ENCODE results near the gene MBD3L4.
"Not testable (repeated sequence)": the region's sequence is repeated elsewhere in the genome, so short reads cannot be mapped to it uniquely, and the experiment has no call there.

MBD3L4 gene

DNA sequence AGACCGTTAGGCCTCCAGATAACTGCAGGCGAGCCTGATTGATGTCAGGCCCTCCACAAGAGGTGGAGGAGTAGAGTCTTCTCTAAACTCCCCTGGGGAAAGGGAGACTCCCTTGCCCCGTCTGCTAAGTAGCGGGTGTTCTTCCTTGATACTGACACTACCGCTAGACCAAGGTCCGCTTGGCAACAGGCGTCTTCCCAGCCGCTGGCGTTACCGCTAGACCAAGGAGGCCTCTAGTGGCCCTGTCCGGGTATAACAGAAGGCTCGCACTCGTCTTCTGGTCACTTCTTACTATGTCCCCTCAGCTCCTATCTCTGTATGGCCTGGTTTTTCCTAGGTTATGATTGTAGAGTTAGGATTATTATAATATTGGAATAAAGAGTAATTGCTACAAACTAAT is 27.1 kb upstream of the MBD3L4 start:
- not testable (repeated sequence) for H3K4me3 ChIP-seq (ENCODE audit: low read depth in 1 of 2, low read length in 2 of 2); H3K27me3 ChIP-seq (ENCODE audit: control insufficient read depth in 1 of 2, insufficient read depth in 2 of 2, low read length in 2 of 2); H3K9ac ChIP-seq (ENCODE audit: low read length); H3K9me3 ChIP-seq (ENCODE audit: low read length); H3K36me3 ChIP-seq (ENCODE audit: insufficient read depth, low read length); H3K27ac ChIP-seq (ENCODE audit: low read depth, low read length)
- H3K4me1 ChIP-seq (ENCODE audit: insufficient read depth, low read length), result peaks cover 10% of the 10 kb centered on the region

DNA sequence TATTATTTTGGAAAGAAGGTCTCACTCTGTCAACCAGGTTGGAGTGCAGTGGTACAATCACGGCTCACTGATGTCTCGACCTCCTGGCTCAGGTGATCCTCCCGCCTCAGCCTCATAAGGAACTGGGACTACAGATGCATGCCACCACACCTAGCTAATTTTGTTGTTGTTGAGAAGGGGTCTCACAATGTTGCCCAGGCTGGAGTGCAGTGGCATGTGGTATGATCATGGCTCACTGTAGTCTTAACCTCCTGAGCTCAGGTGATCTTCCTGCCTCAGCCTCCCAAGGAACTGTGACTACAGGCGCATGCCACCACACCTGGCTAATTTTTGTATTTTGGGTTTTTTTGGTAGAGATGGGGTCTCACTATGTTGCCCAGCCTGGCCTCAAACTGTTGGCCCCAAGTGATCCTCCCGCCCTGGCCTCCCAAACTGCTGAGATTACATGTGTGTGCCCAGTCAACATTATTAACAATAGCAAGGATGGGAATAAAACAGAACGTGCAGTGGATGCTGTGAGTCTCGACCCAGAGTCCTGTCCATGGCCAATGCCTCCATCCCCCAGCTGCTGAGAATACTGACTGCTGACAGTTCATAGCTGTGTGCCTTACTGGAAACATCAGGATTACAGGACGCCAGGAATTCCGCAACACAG is 23.9 kb upstream of the MBD3L4 start:
- H3K9me3 ChIP-seq (ENCODE audit: low read length), result no peaks in the 10 kb centered on the region
- H3K27ac ChIP-seq (ENCODE audit: low read depth, low read length), result no peak overlapping the region
- H3K4me1 ChIP-seq (ENCODE audit: insufficient read depth, low read length), result no peaks in the 10 kb centered on the region
- no peaks in the 10 kb centered on the region for H3K27me3 ChIP-seq (ENCODE audit: control insufficient read depth in 1 of 2, insufficient read depth in 2 of 2, low read length in 2 of 2)
- no peak overlapping the region for H3K9ac ChIP-seq (ENCODE audit: low read length)
- no peak overlapping the region for H3K4me3 ChIP-seq (ENCODE audit: low read depth in 1 of 2, low read length in 2 of 2)
- H3K36me3 ChIP-seq (ENCODE audit: insufficient read depth, low read length), result no peaks in the 10 kb centered on the region

DNA sequence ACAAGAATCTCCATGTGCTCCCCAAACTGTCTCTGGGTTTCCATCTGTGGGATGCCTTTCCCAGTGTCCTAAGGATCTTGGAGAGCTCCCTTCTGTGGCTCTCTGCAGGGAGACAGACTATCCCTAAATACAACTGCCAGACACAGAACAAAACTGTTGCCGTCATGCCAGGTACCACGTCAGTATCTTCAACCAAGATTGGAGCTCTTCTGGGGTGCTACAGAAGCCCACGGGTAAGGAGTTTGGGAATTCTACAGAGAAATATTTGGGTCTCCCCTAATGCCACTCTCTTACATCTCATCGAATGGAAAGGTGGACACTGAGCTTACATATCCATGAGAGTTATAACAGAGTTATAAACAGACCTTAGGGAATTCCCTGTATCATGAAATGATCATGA is 23.4 kb upstream of the MBD3L4 start:
- H3K9me3 ChIP-seq (ENCODE audit: low read length), result no peaks in the 10 kb centered on the region
- no peaks in the 10 kb centered on the region for H3K36me3 ChIP-seq (ENCODE audit: insufficient read depth, low read length)
- H3K27me3 ChIP-seq (ENCODE audit: control insufficient read depth in 1 of 2, insufficient read depth in 2 of 2, low read length in 2 of 2), result no peaks in the 10 kb centered on the region
- H3K4me1 ChIP-seq (ENCODE audit: insufficient read depth, low read length), result no peaks in the 10 kb centered on the region
- no peak overlapping the region for H3K27ac ChIP-seq (ENCODE audit: low read depth, low read length)
- H3K4me3 ChIP-seq (ENCODE audit: low read depth in 1 of 2, low read length in 2 of 2), result no peak overlapping the region
- no peak overlapping the region for H3K9ac ChIP-seq (ENCODE audit: low read length)

DNA sequence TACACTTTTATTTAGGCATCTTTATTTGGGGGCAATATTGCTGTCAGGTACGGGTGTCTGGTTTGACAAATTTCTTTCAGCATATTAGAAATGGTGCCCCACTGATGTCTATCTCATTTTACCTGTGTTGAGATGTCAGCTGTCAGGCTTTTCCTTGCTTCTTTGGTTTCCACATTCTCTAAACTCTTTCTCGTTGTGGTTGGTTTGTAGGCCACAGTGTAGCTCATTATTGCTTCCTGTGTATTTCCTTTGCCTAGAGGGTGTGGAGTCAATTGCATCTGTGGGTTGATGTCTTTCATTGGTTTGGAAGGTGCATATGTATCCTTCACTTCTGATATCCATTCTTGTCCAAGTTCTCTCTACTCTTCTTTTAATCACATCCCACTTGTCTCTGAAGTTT is 20.0 kb upstream of the MBD3L4 start:
- H3K9ac ChIP-seq (ENCODE audit: low read length); H3K27me3 ChIP-seq (ENCODE audit: control insufficient read depth in 1 of 2, insufficient read depth in 2 of 2, low read length in 2 of 2); H3K9me3 ChIP-seq (ENCODE audit: low read length); H3K36me3 ChIP-seq (ENCODE audit: insufficient read depth, low read length); H3K4me3 ChIP-seq (ENCODE audit: low read depth in 1 of 2, low read length in 2 of 2); H3K4me1 ChIP-seq (ENCODE audit: insufficient read depth, low read length); H3K27ac ChIP-seq (ENCODE audit: low read depth, low read length): not testable (repeated sequence)

DNA sequence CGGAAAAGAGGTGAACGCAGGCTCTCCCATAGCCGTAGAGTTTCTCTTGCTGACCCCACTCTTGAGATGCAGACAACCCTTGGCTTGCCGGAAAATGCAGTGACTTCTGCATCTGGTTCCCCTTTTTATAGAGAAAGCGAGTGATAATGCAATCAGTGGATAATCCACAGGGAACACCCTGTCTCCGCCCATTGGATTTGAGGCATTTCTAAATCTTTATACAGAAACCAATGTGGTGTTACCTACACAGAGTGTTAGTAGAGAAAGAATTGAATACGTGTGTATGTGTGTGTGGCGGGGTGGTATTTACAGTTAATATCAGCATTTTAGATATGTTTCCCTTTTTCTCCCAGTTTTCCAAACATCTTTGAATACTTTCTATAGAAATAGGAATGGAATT is 18.6 kb upstream of the MBD3L4 start, which contains the start of gene MBD3L3:
Gene MBD3L3, minus strand, starts transcription at position 101 of the 400 bp plus-strand sequence. Its CDS starts 71 bp downstream, at position 30.
- not testable (repeated sequence) for H3K9me3 ChIP-seq (ENCODE audit: low read length); H3K4me1 ChIP-seq (ENCODE audit: insufficient read depth, low read length); H3K36me3 ChIP-seq (ENCODE audit: insufficient read depth, low read length); H3K9ac ChIP-seq (ENCODE audit: low read length); H3K27me3 ChIP-seq (ENCODE audit: control insufficient read depth in 1 of 2, insufficient read depth in 2 of 2, low read length in 2 of 2); H3K27ac ChIP-seq (ENCODE audit: low read depth, low read length); H3K4me3 ChIP-seq (ENCODE audit: low read depth in 1 of 2, low read length in 2 of 2)

DNA sequence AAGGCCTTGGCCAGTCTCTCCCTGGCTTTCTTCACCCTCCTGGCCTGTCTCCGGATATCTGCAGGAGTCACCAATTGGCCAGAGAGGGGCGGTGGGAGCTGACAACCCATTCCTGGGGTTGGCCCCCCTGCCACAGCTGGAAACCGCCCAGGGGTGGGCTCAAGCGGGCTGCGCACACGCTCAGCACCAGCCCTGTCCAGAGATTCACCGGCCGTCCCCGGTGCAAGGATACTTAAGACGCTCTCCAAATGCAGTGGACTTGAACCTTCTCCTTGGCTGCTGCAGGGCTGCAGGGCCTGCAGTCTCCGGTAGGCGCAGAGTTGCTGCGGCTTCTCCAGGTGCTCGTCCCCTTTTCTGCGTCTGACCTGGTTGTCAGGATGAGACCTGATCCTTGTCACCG is 16.4 kb upstream of the MBD3L4 start:
- H3K9ac ChIP-seq (ENCODE audit: low read length); H3K9me3 ChIP-seq (ENCODE audit: low read length); H3K4me1 ChIP-seq (ENCODE audit: insufficient read depth, low read length); H3K27ac ChIP-seq (ENCODE audit: low read depth, low read length); H3K36me3 ChIP-seq (ENCODE audit: insufficient read depth, low read length); H3K27me3 ChIP-seq (ENCODE audit: control insufficient read depth in 1 of 2, insufficient read depth in 2 of 2, low read length in 2 of 2); H3K4me3 ChIP-seq (ENCODE audit: low read depth in 1 of 2, low read length in 2 of 2): not testable (repeated sequence)

DNA sequence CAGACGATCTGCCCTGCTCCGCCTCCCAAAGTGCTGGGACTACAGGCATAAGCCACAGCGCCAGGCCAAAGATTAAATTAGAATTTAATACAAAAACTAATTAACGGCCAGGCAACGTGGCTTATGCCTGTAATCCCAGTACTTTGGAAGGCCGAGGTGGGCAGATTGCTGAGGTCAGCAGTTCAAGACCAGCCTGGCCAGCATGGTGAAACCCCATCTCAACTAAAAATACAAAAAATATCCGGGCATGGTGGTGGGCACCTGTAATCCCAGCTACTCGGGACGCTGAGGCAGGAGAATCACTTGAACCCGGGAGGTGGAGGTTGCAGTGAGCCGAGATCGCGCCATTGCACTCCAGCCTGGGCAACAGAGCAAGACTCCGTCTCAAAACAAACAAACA is 15.7 kb upstream of the MBD3L4 start:
- H3K27me3 ChIP-seq (ENCODE audit: control insufficient read depth in 1 of 2, insufficient read depth in 2 of 2, low read length in 2 of 2); H3K4me1 ChIP-seq (ENCODE audit: insufficient read depth, low read length); H3K36me3 ChIP-seq (ENCODE audit: insufficient read depth, low read length): not testable (repeated sequence)

DNA sequence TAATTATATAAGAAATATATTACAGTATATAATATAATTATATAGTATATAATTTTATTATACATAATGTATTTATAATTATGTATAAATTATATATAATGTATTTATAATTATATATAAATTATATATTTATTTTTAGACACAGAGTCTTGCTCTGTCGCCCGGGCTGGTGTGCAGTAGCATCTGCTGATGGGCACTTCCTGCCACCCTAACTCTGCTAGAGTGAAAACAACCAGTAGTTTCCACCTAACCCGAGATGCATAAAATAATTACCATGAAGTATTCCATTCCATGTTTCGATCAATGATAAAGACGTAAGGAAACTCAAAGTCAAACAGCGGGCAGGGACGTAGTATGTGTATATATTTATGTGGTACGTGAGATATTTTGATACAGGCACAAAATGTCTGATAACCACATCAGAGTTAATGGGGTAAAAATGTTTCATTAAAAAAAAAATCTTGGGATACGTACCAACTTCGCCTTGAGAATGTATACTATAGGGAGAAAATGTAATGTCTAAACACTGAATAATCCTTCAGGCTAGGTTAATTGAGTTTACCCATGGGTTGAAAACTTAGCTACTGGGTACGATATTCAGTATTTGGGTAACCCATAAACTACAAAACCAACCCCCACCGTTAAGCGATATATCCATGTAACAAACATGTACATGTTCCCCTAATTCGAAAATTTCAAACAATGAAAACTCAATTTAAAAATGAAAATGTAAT is 14.8 kb upstream of the MBD3L4 start:
- not testable (repeated sequence) for H3K27me3 ChIP-seq (ENCODE audit: control insufficient read depth in 1 of 2, insufficient read depth in 2 of 2, low read length in 2 of 2); H3K9ac ChIP-seq (ENCODE audit: low read length); H3K4me1 ChIP-seq (ENCODE audit: insufficient read depth, low read length); H3K36me3 ChIP-seq (ENCODE audit: insufficient read depth, low read length); H3K9me3 ChIP-seq (ENCODE audit: low read length); H3K27ac ChIP-seq (ENCODE audit: low read depth, low read length); H3K4me3 ChIP-seq (ENCODE audit: low read depth in 1 of 2, low read length in 2 of 2)

More for the DNA sequence above, 15.7 kb upstream of the MBD3L4 start:
- H3K9me3 ChIP-seq (ENCODE audit: low read length); H3K4me3 ChIP-seq (ENCODE audit: low read depth in 1 of 2, low read length in 2 of 2); H3K27ac ChIP-seq (ENCODE audit: low read depth, low read length); H3K9ac ChIP-seq (ENCODE audit: low read length): not testable (repeated sequence)

DNA sequence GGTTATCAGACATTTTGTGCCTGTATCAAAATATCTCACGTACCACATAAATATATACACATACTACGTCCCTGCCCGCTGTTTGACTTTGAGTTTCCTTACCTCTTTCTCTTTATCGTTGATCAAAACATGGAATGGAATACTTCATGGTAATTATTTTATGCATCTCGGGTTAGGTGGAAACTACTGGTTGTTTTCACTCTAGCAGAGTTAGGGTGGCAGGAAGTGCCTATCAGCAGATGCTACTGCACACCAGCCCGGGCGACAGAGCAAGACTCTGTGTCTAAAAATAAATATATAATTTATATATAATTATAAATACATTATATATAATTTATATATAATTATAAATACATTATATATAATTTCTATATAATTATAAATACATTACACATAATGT is 12.9 kb upstream of the MBD3L4 start:
- H3K4me1 ChIP-seq (ENCODE audit: insufficient read depth, low read length); H3K27me3 ChIP-seq (ENCODE audit: control insufficient read depth in 1 of 2, insufficient read depth in 2 of 2, low read length in 2 of 2); H3K36me3 ChIP-seq (ENCODE audit: insufficient read depth, low read length); H3K9ac ChIP-seq (ENCODE audit: low read length); H3K27ac ChIP-seq (ENCODE audit: low read depth, low read length); H3K4me3 ChIP-seq (ENCODE audit: low read depth in 1 of 2, low read length in 2 of 2); H3K9me3 ChIP-seq (ENCODE audit: low read length): not testable (repeated sequence)

DNA sequence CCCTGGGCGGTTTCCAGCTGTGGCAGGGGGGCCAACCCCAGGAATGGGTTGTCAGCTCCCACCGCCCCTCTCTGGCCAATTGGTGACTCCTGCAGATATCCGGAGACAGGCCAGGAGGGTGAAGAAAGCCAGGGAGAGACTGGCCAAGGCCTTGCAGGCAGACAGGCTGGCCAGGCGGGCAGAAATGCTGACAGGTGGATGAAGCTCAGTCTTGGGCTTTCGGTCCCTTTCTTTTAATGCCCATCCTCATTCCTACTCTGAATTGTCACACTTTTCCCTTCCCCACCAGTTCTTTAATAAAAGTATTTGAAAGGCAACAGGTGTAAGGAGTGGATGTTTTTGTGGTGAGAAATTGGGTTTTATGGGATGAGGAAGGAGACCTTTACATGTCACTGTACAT is 11.4 kb upstream of the MBD3L4 start:
- not testable (repeated sequence) for H3K36me3 ChIP-seq (ENCODE audit: insufficient read depth, low read length); H3K27me3 ChIP-seq (ENCODE audit: control insufficient read depth in 1 of 2, insufficient read depth in 2 of 2, low read length in 2 of 2); H3K27ac ChIP-seq (ENCODE audit: low read depth, low read length); H3K9ac ChIP-seq (ENCODE audit: low read length); H3K4me3 ChIP-seq (ENCODE audit: low read depth in 1 of 2, low read length in 2 of 2); H3K9me3 ChIP-seq (ENCODE audit: low read length); H3K4me1 ChIP-seq (ENCODE audit: insufficient read depth, low read length)

DNA sequence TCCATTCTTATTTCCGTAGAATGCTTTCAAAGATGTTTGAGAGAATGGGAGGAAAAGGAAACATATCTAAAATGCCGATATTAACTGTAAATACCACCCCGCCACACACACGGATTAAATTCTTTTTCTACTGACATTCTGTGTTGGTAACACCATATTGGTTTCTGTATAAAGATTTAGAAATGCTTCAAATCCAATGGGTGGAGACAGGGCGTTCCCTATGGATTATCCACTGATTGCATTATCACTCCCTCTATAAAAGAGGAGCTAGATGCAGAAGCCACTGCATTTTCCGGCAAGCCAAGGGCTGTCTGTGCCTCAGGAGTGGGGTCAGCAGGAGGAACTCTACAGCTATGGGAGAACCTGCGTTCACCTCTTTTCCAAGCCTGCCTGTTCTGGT is 9.0 kb upstream of the MBD3L4 start, which contains the start of gene MBD3L2:
Gene MBD3L2, plus strand, starts transcription at position 301 of the 400 bp plus-strand sequence. Its CDS starts 53 bp downstream, at position 354.
- not testable (repeated sequence) for H3K9me3 ChIP-seq (ENCODE audit: low read length); H3K27me3 ChIP-seq (ENCODE audit: control insufficient read depth in 1 of 2, insufficient read depth in 2 of 2, low read length in 2 of 2); H3K4me3 ChIP-seq (ENCODE audit: low read depth in 1 of 2, low read length in 2 of 2); H3K36me3 ChIP-seq (ENCODE audit: insufficient read depth, low read length); H3K4me1 ChIP-seq (ENCODE audit: insufficient read depth, low read length); H3K9ac ChIP-seq (ENCODE audit: low read length); H3K27ac ChIP-seq (ENCODE audit: low read depth, low read length)

DNA sequence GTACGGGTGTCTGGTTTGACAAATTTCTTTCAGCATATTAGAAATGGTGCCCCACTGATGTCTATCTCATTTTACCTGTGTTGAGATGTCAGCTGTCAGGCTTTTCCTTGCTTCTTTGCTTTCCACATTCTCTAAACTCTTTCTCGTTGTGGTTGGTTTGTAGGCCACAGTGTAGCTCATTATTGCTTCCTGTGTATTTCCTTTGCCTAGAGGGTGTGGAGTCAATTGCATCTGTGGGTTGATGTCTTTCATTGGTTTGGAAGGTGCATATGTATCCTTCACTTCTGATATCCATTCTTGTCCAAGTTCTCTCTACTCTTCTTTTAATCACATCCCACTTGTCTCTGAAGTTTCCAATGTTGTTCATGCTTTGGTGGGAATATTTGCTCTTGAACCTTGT is 1.6 kb upstream of the MBD3L4 start:
- not testable (repeated sequence) for H3K36me3 ChIP-seq (ENCODE audit: insufficient read depth, low read length); H3K27ac ChIP-seq (ENCODE audit: low read depth, low read length); H3K4me3 ChIP-seq (ENCODE audit: low read depth in 1 of 2, low read length in 2 of 2); H3K9ac ChIP-seq (ENCODE audit: low read length); H3K27me3 ChIP-seq (ENCODE audit: control insufficient read depth in 1 of 2, insufficient read depth in 2 of 2, low read length in 2 of 2); H3K9me3 ChIP-seq (ENCODE audit: low read length); H3K4me1 ChIP-seq (ENCODE audit: insufficient read depth, low read length)
